ENCODE data around the gene RBBP8NL. TPM values are rescaled to one million over a fixed set of nuclear protein-coding genes. Genes with fewer than 3 reads are reported as not detected.
A peak's percentile ranks its signal among the peaks of the same experiment; 100 is the strongest.

Gene RBBP8NL
- total and polyA plus RNA-seq, 9 of the 15 experiments (the other 6 are each of a cell fraction or from before 2014, with no cell fraction given) = not detected

DNA sequence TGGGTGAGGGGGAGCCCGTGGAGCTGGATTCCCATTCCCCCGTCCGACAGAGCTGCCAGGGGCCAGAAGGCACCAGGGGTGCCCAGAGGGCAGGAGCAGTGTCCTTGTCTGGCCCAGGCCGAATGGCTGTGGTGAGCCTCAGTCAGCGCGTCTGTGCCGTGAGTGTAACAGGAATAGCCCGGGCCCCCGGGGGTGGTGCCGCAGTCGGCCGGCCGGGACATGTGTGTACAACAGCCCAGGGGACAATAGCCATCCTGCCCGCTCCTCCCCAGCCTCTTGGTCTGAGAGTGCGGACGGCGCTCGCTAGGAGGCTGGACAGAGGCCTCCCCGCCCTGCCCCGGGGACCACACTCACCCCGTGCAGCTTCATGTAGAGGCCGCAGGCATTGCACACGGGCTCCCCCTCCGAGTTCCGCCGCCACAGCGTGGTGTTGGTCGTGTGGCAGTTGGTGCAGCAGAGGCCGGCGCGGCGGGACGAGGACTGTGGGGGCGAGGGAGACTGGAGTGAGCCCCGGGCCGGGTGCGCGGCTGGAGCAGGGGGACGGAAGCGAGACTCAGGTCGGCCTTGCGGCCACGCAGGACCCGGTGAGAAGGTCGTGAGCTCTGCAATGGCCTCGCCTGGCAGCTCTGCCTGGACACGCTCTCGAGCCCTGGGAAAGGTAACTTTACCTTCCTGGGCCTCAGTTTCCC lies 38.9 kb upstream of the RBBP8NL start:
- FAIRE-seq = no peak

More for the DNA sequence above, 38.9 kb upstream of the RBBP8NL start:
- 39% methylated on average over 28 of the region's 48 CpGs for WGBS (ENCODE audit: insufficient coverage, low coverage, missing lambda C conversion rate)
- Histone ChIP-seq H3K9ac (ENCODE audit: insufficient read depth in 1 of 2, low read depth in 2 of 2, low read length in 2 of 2) (no peak overlapping the region; a peak in 1 of 4 replicates), H3K79me2 (ENCODE audit: control insufficient read depth, insufficient read depth, low read length) (no peaks in the 10 kb centered on the region), H3K9me1 (ENCODE audit: control insufficient read depth, insufficient read depth, low read length) (no peaks in the 10 kb centered on the region), H3K36me3 (ENCODE audit: control insufficient read depth, insufficient read depth, low read length) (no peaks in the 10 kb centered on the region), H3K4me3 (no peak overlapping the region), H2AFZ (ENCODE audit: low read depth, low read length) (no peak overlapping the region), H3K4me2 (ENCODE audit: insufficient read depth, low read length) (no peak overlapping the region), H3K4me1 (replicated peaks in 1 of 2; ENCODE audit: control insufficient read depth in 2 of 2, insufficient read depth in 2 of 2, low read length in 2 of 2) (peaks cover 0 to 66% of the 10 kb centered on the region in 2 experiments; a peak in 2 of 5 replicates), H3K9me3 (replicated peaks; ENCODE audit: control insufficient read depth, insufficient read depth, low read depth, low read length) (no peaks in the 10 kb centered on the region), H3K27me3 (ENCODE audit: control insufficient read depth in 2 of 2, insufficient read depth in 2 of 2, low read length in 2 of 2) (peaks cover 8 to 73% of the 10 kb centered on the region in 2 experiments; a peak in 4 of 5 replicates), H4K20me1 (replicated peaks; ENCODE audit: control insufficient read depth, insufficient read depth, low read length) (no peaks in the 10 kb centered on the region; the same call in 1 of the 2 replicates), H3K27ac (ENCODE audit: extremely low read depth, low read depth, low read length) (no peak overlapping the region)
- ATAC-seq (peak; percentile 28), DNase-seq (ENCODE audit: extremely low read depth in 1 of 4, low spot score in 3 of 4) (no peak)
- TF ChIP-seq ZNF75A (CRISPR knock-in tag; IDR thresholded peaks at IDR 0.05) = no peak
- no peak for TF ChIP-seq SMARCB1 (IDR thresholded peaks at IDR 0.05; ENCODE audit: insufficient read length, low read depth)
- TF ChIP-seq EHMT2 (IDR thresholded peaks at IDR 0.05) = no peak
- TF ChIP-seq, protein P1, sequence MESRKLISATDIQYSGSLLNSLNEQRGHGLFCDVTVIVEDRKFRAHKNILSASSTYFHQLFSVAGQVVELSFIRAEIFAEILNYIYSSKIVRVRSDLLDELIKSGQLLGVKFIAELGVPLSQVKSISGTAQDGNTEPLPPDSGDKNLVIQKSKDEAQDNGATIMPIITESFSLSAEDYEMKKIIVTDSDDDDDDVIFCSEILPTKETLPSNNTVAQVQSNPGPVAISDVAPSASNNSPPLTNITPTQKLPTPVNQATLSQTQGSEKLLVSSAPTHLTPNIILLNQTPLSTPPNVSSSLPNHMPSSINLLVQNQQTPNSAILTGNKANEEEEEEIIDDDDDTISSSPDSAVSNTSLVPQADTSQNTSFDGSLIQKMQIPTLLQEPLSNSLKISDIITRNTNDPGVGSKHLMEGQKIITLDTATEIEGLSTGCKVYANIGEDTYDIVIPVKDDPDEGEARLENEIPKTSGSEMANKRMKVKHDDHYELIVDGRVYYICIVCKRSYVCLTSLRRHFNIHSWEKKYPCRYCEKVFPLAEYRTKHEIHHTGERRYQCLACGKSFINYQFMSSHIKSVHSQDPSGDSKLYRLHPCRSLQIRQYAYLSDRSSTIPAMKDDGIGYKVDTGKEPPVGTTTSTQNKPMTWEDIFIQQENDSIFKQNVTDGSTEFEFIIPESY (CRISPR knock-in tag; IDR thresholded peaks at IDR 0.05) = peak; percentile 56; the same call in 1 of the 2 replicates
- TF ChIP-seq FOXJ3 (CRISPR knock-in tag; IDR thresholded peaks at IDR 0.05) = no peak
- POLR2A ChIA-PET = no interaction called here
- no TSS peak for BruUV-seq (replicated peaks)
- intact Hi-C loops (cut with micrococcal nuclease) (no loop called here), in situ Hi-C loops (cut with MboI) (no loop called here)
- CTCF ChIA-PET (ENCODE audit: low intra/inter-chr PET ratio) = no interaction called here

All from K562 (cell line).